ENCODE measurements around the gene GMEB2.
"Not testable (repeated sequence)": the region's sequence is repeated elsewhere in the genome, so short reads cannot be mapped to it uniquely, and the experiment has no call there.

Gene GMEB2

GRCh38 chr20:63656451-63656850, 29.6 kb upstream of the GMEB2 start:
- DNase-seq: no peak

GRCh38 chr20:63655249-63655648, 28.3 kb upstream of the GMEB2 start:
- DNase-seq: no peak

- DNase-seq: no peak
Observed at GRCh38 chr20:63653974-63654668, 27.2 kb upstream of the GMEB2 start.

GRCh38 chr20:63653041-63653973, 26.4 kb upstream of the GMEB2 start, which contains the start of gene STMN3:
Gene STMN3, minus strand, starts transcription at chr20:63653424. Its CDS starts 79 bp downstream, at chr20:63653345.
- peak; percentile 89 for DNase-seq

GRCh38 chr20:63652192-63652980, 25.5 kb upstream of the GMEB2 start:
- DNase-seq: peak; percentile 48

- DNase-seq: no peak
Observed at GRCh38 chr20:63651942-63652191, 25.0 kb upstream of the GMEB2 start.

GRCh38 chr20:63650486-63650885, 23.6 kb upstream of the GMEB2 start:
- not testable (repeated sequence) for DNase-seq

GRCh38 chr20:63648895-63649589, 22.1 kb upstream of the GMEB2 start:
- no peak for DNase-seq

GRCh38 chr20:63648190-63648589, 21.3 kb upstream of the GMEB2 start:
- DNase-seq: no peak

- DNase-seq: no peak
Observed at GRCh38 chr20:63645218-63645617, 18.3 kb upstream of the GMEB2 start.

GRCh38 chr20:63643946-63644345, 17.0 kb upstream of the GMEB2 start:
- DNase-seq: no peak

- no peak for DNase-seq
Observed at GRCh38 chr20:63643499-63643898, 16.6 kb upstream of the GMEB2 start.

- DNase-seq: no peak
Observed at GRCh38 chr20:63642527-63643247, 15.8 kb upstream of the GMEB2 start.

- DNase-seq: no peak
Observed at GRCh38 chr20:63641792-63642523, 15.1 kb upstream of the GMEB2 start.

- DNase-seq: no peak
Observed at GRCh38 chr20:63641146-63641791, 14.4 kb upstream of the GMEB2 start.

GRCh38 chr20:63640686-63641085, 13.8 kb upstream of the GMEB2 start:
- DNase-seq: not testable (repeated sequence)

- no peak for DNase-seq
Observed at GRCh38 chr20:63640086-63640485, 13.2 kb upstream of the GMEB2 start.

- peak; percentile 27 for DNase-seq
Observed at GRCh38 chr20:63639093-63639975, 12.4 kb upstream of the GMEB2 start.

- DNase-seq: no peak
Observed at GRCh38 chr20:63636752-63637628, 10.1 kb upstream of the GMEB2 start.
